ENCODE measurements around the gene SPNS2. TPM values are rescaled to one million over a fixed set of nuclear protein-coding genes. Genes with fewer than 3 reads are reported as not detected.

The SPNS2 gene
- total RNA-seq, 1 donor from 2014 or later: not detected

DNA sequence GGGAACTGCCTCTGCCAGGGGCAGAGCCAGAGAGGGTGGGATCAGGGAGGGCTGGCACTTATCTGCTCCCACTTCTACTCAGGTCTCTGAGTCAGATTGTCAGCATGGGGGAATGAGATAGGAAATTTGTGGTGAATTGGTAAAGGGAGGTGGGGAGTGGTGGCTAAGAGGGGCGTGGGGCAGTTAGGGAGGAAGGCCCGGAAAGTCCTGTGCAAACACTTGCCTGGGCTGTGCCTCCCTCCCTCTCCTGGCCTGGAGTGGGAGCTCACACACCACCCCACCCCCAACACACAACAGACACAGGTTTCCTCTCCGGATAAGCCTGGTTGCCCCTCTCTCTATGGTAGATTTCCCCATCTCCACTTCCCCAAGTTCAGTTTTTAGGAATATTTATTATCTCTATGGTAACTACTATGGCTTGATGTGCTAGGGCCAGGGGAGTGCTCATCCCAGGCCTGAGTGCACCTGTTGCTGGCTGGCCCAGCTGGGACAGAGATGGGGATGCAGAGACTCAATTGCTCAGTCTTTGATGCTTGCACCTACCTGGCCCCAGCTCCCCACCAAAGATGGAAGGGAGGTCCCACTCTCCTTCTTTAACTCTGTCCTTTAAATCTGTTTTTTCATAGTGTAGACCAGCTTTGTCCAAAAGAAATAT is 2.7 kb downstream of the SPNS2 start:
- Mint-ChIP-seq H3K27ac (ENCODE audit: unreplicated experiment) (no peak overlapping the region), H3K4me3 (ENCODE audit: unreplicated experiment) (no peak overlapping the region), H3K9me3 (ENCODE audit: unreplicated experiment) (no peaks in the 10 kb centered on the region), H3K36me3 (ENCODE audit: unreplicated experiment) (no peaks in the 10 kb centered on the region), H3K4me1 (ENCODE audit: unreplicated experiment) (peaks cover 11% of the 10 kb centered on the region), H3K27me3 (ENCODE audit: unreplicated experiment) (peaks cover 49% of the 10 kb centered on the region)
- TF ChIP-seq, protein P1, sequence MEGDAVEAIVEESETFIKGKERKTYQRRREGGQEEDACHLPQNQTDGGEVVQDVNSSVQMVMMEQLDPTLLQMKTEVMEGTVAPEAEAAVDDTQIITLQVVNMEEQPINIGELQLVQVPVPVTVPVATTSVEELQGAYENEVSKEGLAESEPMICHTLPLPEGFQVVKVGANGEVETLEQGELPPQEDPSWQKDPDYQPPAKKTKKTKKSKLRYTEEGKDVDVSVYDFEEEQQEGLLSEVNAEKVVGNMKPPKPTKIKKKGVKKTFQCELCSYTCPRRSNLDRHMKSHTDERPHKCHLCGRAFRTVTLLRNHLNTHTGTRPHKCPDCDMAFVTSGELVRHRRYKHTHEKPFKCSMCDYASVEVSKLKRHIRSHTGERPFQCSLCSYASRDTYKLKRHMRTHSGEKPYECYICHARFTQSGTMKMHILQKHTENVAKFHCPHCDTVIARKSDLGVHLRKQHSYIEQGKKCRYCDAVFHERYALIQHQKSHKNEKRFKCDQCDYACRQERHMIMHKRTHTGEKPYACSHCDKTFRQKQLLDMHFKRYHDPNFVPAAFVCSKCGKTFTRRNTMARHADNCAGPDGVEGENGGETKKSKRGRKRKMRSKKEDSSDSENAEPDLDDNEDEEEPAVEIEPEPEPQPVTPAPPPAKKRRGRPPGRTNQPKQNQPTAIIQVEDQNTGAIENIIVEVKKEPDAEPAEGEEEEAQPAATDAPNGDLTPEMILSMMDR (IDR thresholded peaks at IDR 0.05): no peak
- DNase-seq (ENCODE audit: extremely low spot score, unreplicated experiment): no peak

DNA sequence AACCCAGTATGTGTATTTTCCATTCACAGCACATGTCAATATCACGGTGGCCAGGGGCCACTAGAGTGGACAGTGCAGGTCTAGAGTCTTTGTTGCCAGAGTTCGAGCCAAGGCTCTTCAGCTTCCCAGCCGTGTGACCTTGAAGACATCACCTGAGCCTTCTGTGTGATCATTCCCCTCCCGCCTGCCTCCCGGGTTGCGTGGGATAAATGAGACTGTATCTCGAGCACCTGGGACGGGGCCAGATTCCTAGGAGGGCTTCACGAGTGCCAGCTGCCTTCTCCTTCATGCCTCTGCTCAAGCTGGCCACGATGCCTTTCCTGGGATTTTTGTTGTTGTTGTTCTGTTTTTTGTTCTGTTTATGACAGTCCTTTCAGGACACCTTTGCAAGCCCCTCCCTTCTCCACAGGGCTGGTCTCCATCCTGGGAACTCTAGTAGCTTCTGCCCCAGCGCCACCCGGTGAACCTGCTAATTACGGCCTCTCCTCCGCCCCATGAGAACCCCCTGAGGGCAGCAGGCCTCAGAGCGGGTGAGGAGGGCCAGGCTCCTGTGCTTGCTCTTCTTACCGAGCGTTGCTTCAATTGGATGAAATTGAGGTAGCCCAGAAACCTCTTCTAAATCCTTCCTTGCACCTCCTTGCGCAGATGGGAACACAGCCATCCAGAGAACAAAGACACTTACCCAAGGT is 3.9 kb downstream of the SPNS2 start:
- Mint-ChIP-seq H3K27me3 (ENCODE audit: unreplicated experiment) (peaks cover 39% of the 10 kb centered on the region), H3K4me1 (ENCODE audit: unreplicated experiment) (peaks cover 10% of the 10 kb centered on the region), H3K27ac (ENCODE audit: unreplicated experiment) (no peak overlapping the region), H3K36me3 (ENCODE audit: unreplicated experiment) (no peaks in the 10 kb centered on the region), H3K9me3 (ENCODE audit: unreplicated experiment) (no peaks in the 10 kb centered on the region), H3K4me3 (ENCODE audit: unreplicated experiment) (no peak overlapping the region)
- no peak for DNase-seq (ENCODE audit: extremely low spot score, unreplicated experiment)
- TF ChIP-seq, protein P1 (IDR thresholded peaks at IDR 0.05): no peak

DNA sequence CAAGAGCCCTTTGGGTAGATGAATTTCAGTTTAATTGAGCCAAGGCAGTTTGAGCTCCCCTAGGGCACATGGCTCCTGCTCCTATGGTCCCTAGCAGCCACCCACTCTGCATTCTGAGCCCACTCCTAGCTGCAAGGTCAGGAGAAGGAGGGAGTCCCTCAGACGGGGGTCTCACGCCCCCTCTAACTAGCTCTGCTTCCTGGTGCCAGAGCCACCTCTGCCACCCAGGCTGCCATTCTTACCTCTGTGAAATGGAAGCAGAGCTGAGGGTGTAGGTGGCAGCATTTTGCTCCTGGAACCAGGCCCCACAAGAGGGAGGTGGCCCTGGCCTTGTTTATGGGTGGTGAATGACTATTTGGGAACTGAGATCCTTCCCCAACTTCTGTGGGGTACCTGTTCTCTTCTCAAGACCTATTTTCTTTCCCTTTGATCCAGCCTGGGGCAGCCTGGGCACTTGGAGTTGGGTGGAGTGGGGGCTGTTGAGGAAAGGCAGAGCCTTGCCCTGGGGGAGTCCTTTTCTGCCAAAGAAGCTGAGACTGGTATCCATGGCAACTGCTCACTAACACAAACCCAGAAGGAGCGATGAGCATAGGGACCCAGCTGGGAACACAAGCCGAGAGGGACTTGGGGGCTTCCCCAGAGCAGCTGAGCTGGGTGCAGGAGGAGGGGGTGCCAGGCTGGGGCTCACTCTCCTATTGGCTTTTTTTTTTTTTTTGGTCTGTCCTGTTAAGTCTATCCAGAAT is 4.8 kb downstream of the SPNS2 start:
- TF ChIP-seq, protein P1 (IDR thresholded peaks at IDR 0.05): no peak
- Mint-ChIP-seq H3K27ac (ENCODE audit: unreplicated experiment) (no peak overlapping the region), H3K36me3 (ENCODE audit: unreplicated experiment) (no peaks in the 10 kb centered on the region), H3K9me3 (ENCODE audit: unreplicated experiment) (no peaks in the 10 kb centered on the region), H3K4me1 (ENCODE audit: unreplicated experiment) (peaks cover 9% of the 10 kb centered on the region), H3K27me3 (ENCODE audit: unreplicated experiment) (peaks cover 38% of the 10 kb centered on the region), H3K4me3 (ENCODE audit: unreplicated experiment) (no peak overlapping the region)
- DNase-seq (ENCODE audit: extremely low spot score, unreplicated experiment): no peak

DNA sequence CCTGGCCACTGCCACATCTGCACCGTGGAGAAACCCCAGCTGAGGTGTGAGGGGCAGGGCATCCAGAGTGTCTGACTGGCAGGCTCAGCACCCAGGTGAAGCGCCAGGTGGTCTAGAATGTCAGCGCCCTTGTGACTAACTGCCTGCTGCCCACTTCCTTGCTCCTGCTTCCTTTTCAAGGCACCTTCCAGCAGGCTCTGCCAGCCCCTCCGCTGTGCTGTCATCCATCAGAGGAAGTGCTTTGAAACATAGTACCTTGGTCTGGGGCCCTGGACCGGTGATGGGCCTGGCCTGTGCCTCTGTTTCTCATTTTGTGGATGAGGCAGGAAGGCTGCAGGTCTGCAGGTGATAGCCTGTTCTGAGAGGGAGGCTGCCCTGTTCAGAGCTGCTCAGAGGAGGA is 5.5 kb downstream of the SPNS2 start:
- Mint-ChIP-seq H3K27ac (ENCODE audit: unreplicated experiment) (no peak overlapping the region), H3K4me3 (ENCODE audit: unreplicated experiment) (no peak overlapping the region), H3K4me1 (ENCODE audit: unreplicated experiment) (peaks cover 9% of the 10 kb centered on the region), H3K9me3 (ENCODE audit: unreplicated experiment) (no peaks in the 10 kb centered on the region), H3K36me3 (ENCODE audit: unreplicated experiment) (no peaks in the 10 kb centered on the region), H3K27me3 (ENCODE audit: unreplicated experiment) (peaks cover 44% of the 10 kb centered on the region)
- DNase-seq (ENCODE audit: extremely low spot score, unreplicated experiment): no peak
- TF ChIP-seq, protein P1 (IDR thresholded peaks at IDR 0.05): no peak

DNA sequence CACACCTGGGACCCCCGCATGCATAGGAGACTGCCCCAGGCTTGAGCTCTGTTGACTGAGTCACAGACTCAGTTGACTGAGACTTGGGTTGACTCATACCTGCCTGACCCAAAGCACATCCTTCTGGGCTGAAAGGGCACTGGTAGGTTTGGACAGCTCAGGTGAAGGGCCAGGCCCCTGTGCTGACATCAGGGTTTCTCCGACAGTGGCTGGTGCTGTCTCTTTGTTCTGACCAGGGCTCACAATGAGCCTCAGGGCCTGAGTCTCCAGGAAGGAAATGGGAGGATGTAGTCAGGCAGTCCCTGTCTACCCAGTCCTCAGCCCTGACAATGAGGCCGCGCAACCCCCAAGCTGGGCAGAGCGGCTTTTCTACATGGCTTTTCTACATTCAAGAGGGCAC is 6.5 kb downstream of the SPNS2 start:
- DNase-seq (ENCODE audit: extremely low spot score, unreplicated experiment): no peak
- Mint-ChIP-seq H3K27me3 (ENCODE audit: unreplicated experiment) (peaks cover 45% of the 10 kb centered on the region), H3K27ac (ENCODE audit: unreplicated experiment) (no peak overlapping the region), H3K36me3 (ENCODE audit: unreplicated experiment) (no peaks in the 10 kb centered on the region), H3K4me1 (ENCODE audit: unreplicated experiment) (peaks cover 2% of the 10 kb centered on the region), H3K9me3 (ENCODE audit: unreplicated experiment) (no peaks in the 10 kb centered on the region), H3K4me3 (ENCODE audit: unreplicated experiment) (no peak overlapping the region)
- TF ChIP-seq, protein P1 (IDR thresholded peaks at IDR 0.05): no peak

Measured in osteocyte (in vitro differentiated cells).